Left ventricle myocardium inferior (tissue), 1 donor: ENCODE data around the gene KANSL1. TPM values are rescaled to one million over a fixed set of nuclear protein-coding genes. Genes with fewer than 3 reads are reported as not detected.

ENCODE experiments used
- DNase-seq: peaks from one replicate; pipeline ENCODE4 v3.0.0-alpha.2; 2020
- H3K27ac ChIP-seq: fragments of 200-600 bp; replicated peaks from 2 replicates; pipeline ENCODE4 v1.8.0; 2021
- H3K27me3 ChIP-seq: fragments of 200-600 bp; 2 replicates; pipeline ENCODE4 v1.8.0; 2021; ENCODE audit warnings: low read depth
- H3K36me3 ChIP-seq: fragments of 200-600 bp; 2 replicates; pipeline ENCODE4 v1.8.0; 2021
- H3K4me1 ChIP-seq: fragments of 200-600 bp; 2 replicates; pipeline ENCODE4 v1.8.0; 2021
- H3K4me3 ChIP-seq: fragments of 200-600 bp; 2 replicates; pipeline ENCODE4 v1.8.0; 2021; ENCODE audit warnings: mild to moderate bottlenecking, moderate library complexity
- H3K9me3 ChIP-seq: fragments of 200-600 bp; replicated peaks from 2 replicates; pipeline ENCODE4 v1.8.0; 2021
- CTCF ChIP-seq: fragments of 200-600 bp; IDR thresholded peaks from 2 replicates; pipeline ENCODE4 v1.8.0; 2021; ENCODE audit warnings: antibody characterized with exemption, mild to moderate bottlenecking, borderline replicate concordance
- intact Hi-C: fragments of 100-400 bp; cut with micrococcal nuclease; formaldehyde crosslinking; loops from one replicate; pipeline ENCODE4 v1.11.0; 2022
- total RNA-seq: library from RNA; stranded (reverse); fragmentation: NEBNext Ultra II Directional; extraction: Animal tissue kit (Norgen Biotek cat#: 25700); gene quantifications from one replicate; pipeline ENCODE4 v1.2.1, GENCODE V29; 2021
- donor health status: DM: no; HTN: yes; CAD: no; lungs with severe emphysema.

The KANSL1 gene
- total RNA-seq, 1 donor from 2014 or later, result 23.7 TPM

- intact Hi-C loops, result no loop called here
- no peak for TF ChIP-seq CTCF
These were observed 139.2 kb downstream of the KANSL1 start for GRCh38 chr17:46053911-46054534.

GRCh38 chr17:46049656-46050055 is 143.6 kb downstream of the KANSL1 start:
- H3K36me3 ChIP-seq, result peaks cover 59% of the 10 kb centered on the region
- H3K4me1 ChIP-seq, result peaks cover 35% of the 10 kb centered on the region
- H3K27me3 ChIP-seq, result no peaks in the 10 kb centered on the region
- DNase-seq, result no peak
- H3K4me3 ChIP-seq, result no peak overlapping the region
- intact Hi-C loops, result no loop called here
- TF ChIP-seq CTCF, result no peak
- H3K27ac ChIP-seq, result no peak overlapping the region
- no peaks in the 10 kb centered on the region for H3K9me3 ChIP-seq

More at GRCh38 chr17:46053911-46054534, 139.2 kb downstream of the KANSL1 start:
- Histone ChIP-seq H3K9me3 (no peaks in the 10 kb centered on the region), H3K27ac (no peak overlapping the region), H3K36me3 (peaks cover 28% of the 10 kb centered on the region), H3K4me1 (peaks cover 25% of the 10 kb centered on the region), H3K4me3 (no peak overlapping the region), H3K27me3 (no peaks in the 10 kb centered on the region)
- no peak for DNase-seq

- Histone ChIP-seq H3K27ac (no peak overlapping the region), H3K4me3 (no peak overlapping the region), H3K27me3 (no peaks in the 10 kb centered on the region), H3K36me3 (peaks cover 59% of the 10 kb centered on the region), H3K4me1 (peaks cover 46% of the 10 kb centered on the region), H3K9me3 (no peaks in the 10 kb centered on the region)
- no peak for DNase-seq
- intact Hi-C loops, result no loop called here
- no peak for TF ChIP-seq CTCF
These were observed 145.4 kb downstream of the KANSL1 start for GRCh38 chr17:46047856-46048255.

- H3K27ac ChIP-seq, result peak overlapping the region; percentile 27
These were observed 145.8 kb downstream of the KANSL1 start for GRCh38 chr17:46047398-46047797.

GRCh38 chr17:46046957-46047356 is 146.3 kb downstream of the KANSL1 start:
- peaks cover 62% of the 10 kb centered on the region for H3K36me3 ChIP-seq
- no peaks in the 10 kb centered on the region for H3K9me3 ChIP-seq
- peak overlapping the region; percentile 27 for H3K27ac ChIP-seq
- intact Hi-C loops, result no loop called here
- H3K4me3 ChIP-seq, result no peak overlapping the region
- peak; percentile 11 for TF ChIP-seq CTCF
- no peaks in the 10 kb centered on the region for H3K27me3 ChIP-seq
- H3K4me1 ChIP-seq, result peaks cover 46% of the 10 kb centered on the region
- no peak for DNase-seq

More at GRCh38 chr17:46047398-46047797, 145.8 kb downstream of the KANSL1 start:
- Histone ChIP-seq H3K9me3 (no peaks in the 10 kb centered on the region), H3K36me3 (peaks cover 62% of the 10 kb centered on the region), H3K4me3 (no peak overlapping the region), H3K27me3 (no peaks in the 10 kb centered on the region), H3K4me1 (peaks cover 46% of the 10 kb centered on the region)
- TF ChIP-seq CTCF, result no peak
- intact Hi-C loops, result no loop called here
- DNase-seq, result no peak
